ENCODE results near the gene TSPAN9.

The TSPAN9 gene

DNA sequence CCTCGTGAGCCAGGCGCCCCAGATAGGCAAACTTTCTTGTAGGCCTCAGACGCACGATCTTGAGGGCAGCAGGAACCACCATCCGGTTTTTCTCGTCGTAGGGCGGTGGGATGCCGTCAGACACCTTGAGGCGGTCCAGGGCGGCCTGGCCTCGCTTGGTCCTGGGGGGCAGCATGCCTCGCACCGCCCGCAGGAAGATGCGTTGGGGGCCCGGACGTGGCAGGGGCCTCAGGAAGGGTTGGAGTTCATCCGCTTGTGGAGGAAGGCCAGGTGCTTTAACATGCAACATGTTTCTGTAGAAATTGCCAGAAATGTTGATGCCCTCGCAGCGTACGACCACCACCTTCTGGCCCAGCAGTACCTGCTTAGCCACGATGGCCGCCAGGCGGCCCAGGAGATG is 5.5 kb upstream of the TSPAN9 start:
- Histone ChIP-seq H3K9ac (ENCODE audit: low read length) (no peak overlapping the region), H3K27me3 (ENCODE audit: control insufficient read depth, insufficient read depth, low read length) (no peaks in the 10 kb centered on the region), H3K4me1 (ENCODE audit: control insufficient read depth, insufficient read depth, low read length) (peaks cover 11% of the 10 kb centered on the region), H3K4me3 (ENCODE audit: low read length) (no peak overlapping the region), H3K27ac (ENCODE audit: low read depth, low read length) (no peak overlapping the region), H3K36me3 (ENCODE audit: control insufficient read depth, insufficient read depth, low read length) (no peaks in the 10 kb centered on the region)

DNA sequence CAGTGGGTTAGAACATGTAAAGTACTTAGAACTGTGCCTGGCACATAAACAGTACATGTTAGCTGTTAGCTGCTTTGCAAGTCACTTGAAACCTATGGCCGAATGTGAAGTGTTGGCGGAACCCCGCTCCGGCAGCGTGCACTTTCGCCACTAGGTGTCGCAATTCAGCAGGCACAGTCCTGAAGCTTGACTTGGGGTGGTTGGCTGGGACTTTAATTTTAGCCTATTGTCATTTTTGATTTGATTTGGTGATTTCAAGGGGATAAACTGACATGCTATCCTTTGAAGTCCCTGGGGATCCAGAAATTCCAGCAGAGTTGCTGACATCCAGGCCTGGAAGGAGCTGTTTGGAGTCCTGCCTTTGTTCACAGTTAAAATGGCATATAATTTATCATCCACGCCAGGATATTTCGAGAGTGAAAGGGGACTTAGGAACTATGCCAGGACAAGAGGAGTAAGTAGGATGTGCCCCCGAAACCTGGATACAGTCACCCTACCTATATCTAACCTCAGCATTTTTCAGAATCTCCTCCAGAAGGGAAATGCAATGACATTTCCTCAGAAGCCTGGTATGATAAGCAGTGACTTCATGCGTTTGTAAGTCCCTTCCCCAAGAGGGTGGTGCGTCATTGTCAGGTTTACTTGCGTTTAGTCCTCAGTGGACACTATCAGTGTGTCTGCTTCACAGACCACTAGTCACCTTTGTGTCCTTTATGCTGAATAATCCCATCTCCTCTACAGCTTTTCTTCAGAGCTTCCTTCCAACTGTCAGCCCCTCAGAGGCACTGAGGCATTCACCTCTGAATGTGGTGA is 3.5 kb upstream of the TSPAN9 start:
- Histone ChIP-seq H3K36me3 (ENCODE audit: control insufficient read depth, insufficient read depth, low read length) (no peaks in the 10 kb centered on the region), H3K9ac (ENCODE audit: low read length) (no peak overlapping the region), H3K27ac (ENCODE audit: low read depth, low read length) (no peak overlapping the region), H3K4me3 (ENCODE audit: low read length) (no peak overlapping the region), H3K27me3 (ENCODE audit: control insufficient read depth, insufficient read depth, low read length) (no peaks in the 10 kb centered on the region), H3K4me1 (ENCODE audit: control insufficient read depth, insufficient read depth, low read length) (peaks cover 11% of the 10 kb centered on the region)

DNA sequence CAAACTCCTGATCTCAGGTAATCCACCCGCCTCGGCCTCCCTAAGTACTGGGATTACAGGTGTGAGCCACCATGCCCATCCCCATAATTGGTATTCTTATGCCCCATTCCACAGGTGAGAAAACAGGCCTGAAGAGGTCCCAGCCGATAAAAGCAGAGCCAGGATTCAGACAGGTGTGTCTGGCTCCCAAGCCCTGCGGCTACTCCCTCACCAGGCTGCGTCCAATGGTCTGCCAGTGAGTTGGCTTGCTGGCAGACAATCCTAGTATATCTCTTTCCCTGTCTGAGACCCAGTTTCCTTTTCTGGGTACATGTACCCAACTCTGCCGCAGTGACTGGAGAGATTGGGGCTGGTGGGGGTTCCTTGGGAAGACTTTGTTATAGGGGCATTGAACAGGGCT is 1.9 kb upstream of the TSPAN9 start:
- Histone ChIP-seq H3K4me1 (ENCODE audit: control insufficient read depth, insufficient read depth, low read length) (peaks cover 6% of the 10 kb centered on the region), H3K27me3 (ENCODE audit: control insufficient read depth, insufficient read depth, low read length) (no peaks in the 10 kb centered on the region), H3K9ac (ENCODE audit: low read length) (no peak overlapping the region), H3K27ac (ENCODE audit: low read depth, low read length) (no peak overlapping the region), H3K4me3 (ENCODE audit: low read length) (no peak overlapping the region), H3K36me3 (ENCODE audit: control insufficient read depth, insufficient read depth, low read length) (no peaks in the 10 kb centered on the region)

DNA sequence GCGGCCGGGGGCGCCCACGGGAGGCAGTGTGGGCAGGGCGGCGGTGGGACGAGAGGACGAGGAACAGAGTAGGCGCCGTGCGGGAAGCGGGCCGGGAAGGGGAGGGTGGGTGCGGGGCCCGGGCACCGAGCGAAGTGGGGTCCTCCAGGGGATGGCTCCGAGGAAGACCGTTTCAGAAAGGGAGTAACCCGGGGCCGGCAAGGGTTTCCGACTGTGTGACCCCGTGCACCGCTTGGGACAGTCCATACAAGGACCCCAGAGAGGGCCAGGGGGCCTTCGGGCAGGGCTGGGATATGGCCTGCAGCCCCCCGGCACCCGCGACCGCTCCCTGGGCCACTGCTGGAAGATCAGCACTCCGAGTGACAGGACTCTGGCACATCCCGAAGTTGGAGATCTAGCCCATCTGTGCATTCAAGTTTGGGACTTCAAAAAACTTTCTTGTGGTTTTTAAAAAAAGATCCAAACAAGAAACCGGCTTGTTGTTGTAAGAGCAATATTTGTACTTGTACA is 448 bp downstream of the TSPAN9 start:
- Histone ChIP-seq H3K4me1 (ENCODE audit: control insufficient read depth, insufficient read depth, low read length) (peaks cover 6% of the 10 kb centered on the region), H3K27me3 (ENCODE audit: control insufficient read depth, insufficient read depth, low read length) (no peaks in the 10 kb centered on the region), H3K4me3 (ENCODE audit: low read length) (peak overlapping the region; percentile 78), H3K36me3 (ENCODE audit: control insufficient read depth, insufficient read depth, low read length) (no peaks in the 10 kb centered on the region), H3K27ac (ENCODE audit: low read depth, low read length) (peak overlapping the region; percentile 51), H3K9ac (ENCODE audit: low read length) (peak overlapping the region; percentile 34)

DNA sequence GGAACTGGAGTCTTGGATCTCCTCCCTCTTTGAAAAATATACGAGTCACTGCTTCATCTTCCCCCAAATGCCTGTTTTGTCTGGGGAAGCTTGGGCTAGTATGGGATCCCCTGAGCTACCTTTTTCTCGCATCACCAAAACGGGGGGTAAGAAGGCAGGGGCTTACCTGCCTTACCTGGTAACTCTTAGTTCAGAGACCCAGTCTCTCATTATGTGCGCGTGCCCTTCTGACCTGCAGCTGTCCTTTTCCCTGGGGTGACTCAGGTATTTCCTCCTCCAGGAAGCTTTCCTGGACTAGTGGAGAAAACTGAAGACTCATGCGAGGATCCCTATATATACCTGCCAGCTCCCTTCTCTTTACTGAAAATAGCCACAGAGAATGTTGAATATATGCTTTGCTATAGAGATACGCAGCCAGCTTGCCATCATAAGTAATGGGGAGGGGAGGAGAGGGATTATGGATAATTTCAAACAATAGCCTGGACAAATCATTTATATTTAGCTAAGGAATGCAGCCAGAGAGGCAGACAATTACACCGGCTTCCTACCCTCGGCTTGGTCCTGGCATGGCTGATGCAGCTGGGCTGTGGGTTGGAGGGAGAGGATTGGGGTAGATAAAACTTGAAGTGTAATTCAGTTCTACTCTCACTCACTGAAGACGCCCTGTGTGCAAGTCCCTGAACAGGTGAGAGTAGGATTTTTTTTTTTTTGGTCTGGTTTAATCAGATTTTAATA is 1.1 kb downstream of the TSPAN9 start:
- Histone ChIP-seq H3K4me3 (ENCODE audit: low read length) (peak overlapping the region; percentile 78), H3K9ac (ENCODE audit: low read length) (no peak overlapping the region), H3K27ac (ENCODE audit: low read depth, low read length) (no peak overlapping the region), H3K4me1 (ENCODE audit: control insufficient read depth, insufficient read depth, low read length) (peaks cover 4% of the 10 kb centered on the region), H3K36me3 (ENCODE audit: control insufficient read depth, insufficient read depth, low read length) (no peaks in the 10 kb centered on the region), H3K27me3 (ENCODE audit: control insufficient read depth, insufficient read depth, low read length) (no peaks in the 10 kb centered on the region)

DNA sequence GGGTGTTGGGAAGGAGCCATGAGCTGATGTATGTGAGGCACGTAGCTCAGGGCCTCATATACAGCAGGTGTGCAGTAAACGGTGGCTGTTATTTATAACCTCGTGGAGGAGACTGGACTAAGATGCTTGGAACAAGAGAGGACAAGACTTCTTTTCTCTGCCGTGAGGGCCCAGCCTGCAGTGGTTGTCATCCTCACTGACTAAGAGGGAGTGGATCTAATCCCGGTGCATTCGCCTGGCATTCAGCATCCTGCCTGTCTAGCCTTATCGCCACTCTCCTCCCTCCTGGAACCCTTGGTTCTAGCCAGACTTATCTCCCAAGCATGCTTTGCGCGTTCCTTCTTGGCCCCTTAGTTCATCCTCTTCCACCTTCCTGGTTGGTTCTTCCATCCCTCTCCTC is 3.9 kb downstream of the TSPAN9 start:
- H3K27me3 ChIP-seq (ENCODE audit: control insufficient read depth, insufficient read depth, low read length) = no peaks in the 10 kb centered on the region
- peaks cover 3% of the 10 kb centered on the region for H3K4me1 ChIP-seq (ENCODE audit: control insufficient read depth, insufficient read depth, low read length)
- H3K27ac ChIP-seq (ENCODE audit: low read depth, low read length) = no peak overlapping the region
- no peak overlapping the region for H3K9ac ChIP-seq (ENCODE audit: low read length)
- H3K36me3 ChIP-seq (ENCODE audit: control insufficient read depth, insufficient read depth, low read length) = no peaks in the 10 kb centered on the region
- no peak overlapping the region for H3K4me3 ChIP-seq (ENCODE audit: low read length)

DNA sequence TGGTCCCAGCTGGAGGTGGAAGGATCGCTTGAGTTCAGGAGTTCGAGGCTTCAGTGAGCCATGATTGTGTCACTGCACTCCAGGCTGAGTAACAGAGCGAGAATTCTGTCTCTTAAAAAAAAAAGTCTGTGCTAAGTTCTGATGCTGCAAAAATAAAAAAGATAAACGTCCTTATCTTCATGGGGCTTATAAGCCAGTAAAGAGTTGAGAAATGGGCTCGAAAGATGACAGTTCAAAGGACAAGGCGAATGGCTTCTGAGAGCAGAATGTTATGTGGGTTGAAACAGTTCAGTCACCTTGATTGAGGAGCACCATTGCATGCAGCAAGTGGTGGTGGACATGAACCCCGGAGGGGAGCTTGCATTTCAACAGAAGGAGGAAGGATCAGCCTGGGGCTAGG is 4.7 kb downstream of the TSPAN9 start:
- no peak overlapping the region for H3K27ac ChIP-seq (ENCODE audit: low read depth, low read length)
- H3K4me1 ChIP-seq (ENCODE audit: control insufficient read depth, insufficient read depth, low read length) = no peaks in the 10 kb centered on the region
- no peak overlapping the region for H3K9ac ChIP-seq (ENCODE audit: low read length)
- H3K36me3 ChIP-seq (ENCODE audit: control insufficient read depth, insufficient read depth, low read length) = no peaks in the 10 kb centered on the region
- no peak overlapping the region for H3K4me3 ChIP-seq (ENCODE audit: low read length)
- no peaks in the 10 kb centered on the region for H3K27me3 ChIP-seq (ENCODE audit: control insufficient read depth, insufficient read depth, low read length)

DNA sequence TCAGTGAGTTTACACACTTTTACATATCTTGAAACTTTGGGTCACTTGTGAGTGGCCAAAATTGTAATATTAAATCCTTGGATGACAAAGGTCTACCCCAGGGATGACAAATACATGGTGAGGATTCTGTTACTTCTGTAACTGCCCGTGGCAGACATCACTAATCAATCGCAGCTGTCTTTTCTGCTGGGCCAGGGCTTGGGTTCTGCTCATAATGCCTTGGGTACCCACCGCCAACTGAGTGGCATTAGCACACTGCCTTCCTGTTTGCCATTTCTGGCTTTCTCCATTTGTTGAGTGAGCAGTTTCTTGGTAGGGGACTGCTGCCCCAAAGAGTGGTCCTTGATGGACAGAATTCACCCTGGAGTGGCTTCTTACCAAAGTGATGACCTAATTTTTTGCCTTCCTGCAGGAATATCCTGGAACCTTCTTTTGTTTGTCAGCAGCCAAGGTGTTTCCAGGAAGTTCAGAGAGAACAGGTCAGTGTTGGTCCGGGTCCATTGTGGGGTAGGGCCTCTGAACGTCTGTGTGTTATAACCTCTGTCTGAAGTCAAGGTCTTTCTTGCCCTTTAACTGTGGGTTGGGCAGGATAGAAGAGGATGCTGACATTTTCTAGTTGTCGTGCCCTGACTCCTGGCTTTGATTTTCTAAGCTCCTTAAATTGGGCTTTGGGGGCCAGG is 6.2 kb downstream of the TSPAN9 start:
- no peaks in the 10 kb centered on the region for H3K36me3 ChIP-seq (ENCODE audit: control insufficient read depth, insufficient read depth, low read length)
- H3K27me3 ChIP-seq (ENCODE audit: control insufficient read depth, insufficient read depth, low read length) = no peaks in the 10 kb centered on the region
- H3K4me1 ChIP-seq (ENCODE audit: control insufficient read depth, insufficient read depth, low read length) = no peaks in the 10 kb centered on the region
- no peak overlapping the region for H3K4me3 ChIP-seq (ENCODE audit: low read length)
- H3K9ac ChIP-seq (ENCODE audit: low read length) = no peak overlapping the region
- no peak overlapping the region for H3K27ac ChIP-seq (ENCODE audit: low read depth, low read length)

DNA sequence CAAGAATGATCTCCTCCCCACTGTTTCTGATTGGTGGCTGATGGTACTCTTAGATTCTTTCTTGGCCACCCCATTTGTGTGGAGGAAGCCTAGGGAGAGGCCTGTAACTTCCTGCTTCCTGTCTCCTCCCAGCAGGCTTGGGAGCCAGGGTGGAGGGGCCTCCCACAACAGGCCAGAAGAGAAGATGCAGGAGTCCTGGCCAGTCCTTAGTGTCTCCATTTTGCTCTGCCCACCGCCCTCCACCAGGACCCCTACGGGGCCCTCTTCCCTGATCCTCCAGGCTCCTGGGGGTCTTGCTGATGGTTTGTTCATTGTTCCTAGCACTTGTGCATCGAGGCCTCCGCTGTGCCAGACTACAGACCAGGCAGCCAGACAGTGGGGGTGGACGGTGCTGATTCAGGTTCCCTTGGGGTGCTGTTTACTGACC is 6.8 kb downstream of the TSPAN9 start:
- H3K27ac ChIP-seq (ENCODE audit: low read depth, low read length) = no peak overlapping the region
- no peaks in the 10 kb centered on the region for H3K4me1 ChIP-seq (ENCODE audit: control insufficient read depth, insufficient read depth, low read length)
- H3K27me3 ChIP-seq (ENCODE audit: control insufficient read depth, insufficient read depth, low read length) = no peaks in the 10 kb centered on the region
- no peak overlapping the region for H3K4me3 ChIP-seq (ENCODE audit: low read length)
- H3K36me3 ChIP-seq (ENCODE audit: control insufficient read depth, insufficient read depth, low read length) = no peaks in the 10 kb centered on the region
- no peak overlapping the region for H3K9ac ChIP-seq (ENCODE audit: low read length)

DNA sequence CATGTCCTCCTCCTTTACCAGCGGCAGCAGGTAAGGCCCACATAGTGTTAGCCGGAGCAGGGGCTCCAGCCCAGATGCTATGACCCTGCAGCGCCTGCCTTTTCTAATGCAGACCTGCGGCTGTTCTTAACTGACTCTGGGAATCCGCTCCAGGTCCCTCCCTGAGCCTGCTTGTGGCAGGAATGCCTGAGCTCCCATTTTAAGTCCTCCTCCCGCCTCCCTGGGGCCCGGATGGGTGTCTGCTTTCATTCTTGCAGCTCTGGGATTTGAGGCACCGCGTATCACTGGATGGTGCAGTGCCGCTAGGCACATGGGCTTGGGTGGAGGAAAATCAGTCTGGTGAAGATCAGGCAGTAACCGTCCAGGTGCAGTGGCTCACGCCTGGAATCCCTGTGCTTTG is 7.6 kb downstream of the TSPAN9 start:
- H3K4me1 ChIP-seq (ENCODE audit: control insufficient read depth, insufficient read depth, low read length) = no peaks in the 10 kb centered on the region
- H3K27me3 ChIP-seq (ENCODE audit: control insufficient read depth, insufficient read depth, low read length) = no peaks in the 10 kb centered on the region
- no peak overlapping the region for H3K9ac ChIP-seq (ENCODE audit: low read length)
- H3K36me3 ChIP-seq (ENCODE audit: control insufficient read depth, insufficient read depth, low read length) = no peaks in the 10 kb centered on the region
- no peak overlapping the region for H3K27ac ChIP-seq (ENCODE audit: low read depth, low read length)
- no peak overlapping the region for H3K4me3 ChIP-seq (ENCODE audit: low read length)

DNA sequence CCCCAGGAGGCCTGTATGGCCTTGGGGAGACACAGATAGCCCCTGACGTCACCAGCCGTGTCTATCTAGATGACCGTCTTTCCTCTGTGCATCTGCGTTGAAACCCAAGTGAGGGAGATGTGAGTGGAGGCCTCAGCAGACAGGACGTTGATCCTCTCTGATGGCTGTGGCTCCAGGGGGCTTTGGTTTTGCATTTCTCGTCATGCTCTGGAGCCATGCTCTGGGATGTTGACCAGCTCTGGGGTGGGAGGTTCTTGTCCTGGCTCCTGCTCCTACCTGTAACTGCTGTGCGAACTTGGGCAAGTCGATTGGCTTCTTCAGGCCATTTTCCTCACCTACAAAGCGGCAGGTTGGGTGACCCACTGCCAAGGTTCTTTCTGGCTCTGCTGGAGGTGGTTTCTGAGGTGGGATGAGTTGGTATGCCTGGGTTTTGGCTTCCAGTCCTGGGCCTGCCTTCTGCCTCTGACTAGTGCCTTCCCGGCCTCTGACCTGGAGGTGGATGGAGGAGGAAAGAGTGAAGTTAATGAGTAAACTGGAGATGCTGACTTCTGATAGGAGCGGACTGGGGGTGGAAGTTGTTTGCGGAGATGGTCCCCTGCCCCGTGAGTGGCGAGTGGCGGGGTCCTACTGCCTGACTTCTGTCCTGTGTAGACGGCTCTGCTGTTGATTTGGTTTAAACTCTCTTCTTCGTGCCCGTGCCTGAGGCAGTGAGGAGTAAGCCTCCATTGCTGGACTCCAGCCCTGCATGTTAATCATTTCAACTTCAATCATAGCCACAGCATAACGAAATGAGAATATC is 8.4 kb downstream of the TSPAN9 start:
- no peaks in the 10 kb centered on the region for H3K4me1 ChIP-seq (ENCODE audit: control insufficient read depth, insufficient read depth, low read length)

DNA sequence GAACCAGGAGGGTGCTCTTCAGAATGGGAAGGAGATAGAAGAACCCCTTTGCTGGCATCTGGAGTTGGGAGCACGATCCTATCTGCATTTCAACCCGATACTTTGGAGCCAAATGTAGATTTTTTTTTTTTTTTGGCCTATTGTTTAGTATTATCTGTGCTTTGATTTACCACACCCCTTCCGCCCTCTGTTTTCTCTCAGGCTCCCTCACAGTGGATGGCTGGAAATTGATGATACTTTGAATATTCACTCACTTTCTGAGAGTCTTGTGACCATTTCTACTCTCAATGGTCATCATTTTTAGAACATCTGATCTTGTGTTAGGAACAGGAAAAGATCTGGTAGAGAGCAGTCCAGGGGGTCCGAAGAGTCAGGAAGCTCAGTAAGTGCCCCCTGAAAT is 9.0 kb downstream of the TSPAN9 start:
- H3K4me1 ChIP-seq (ENCODE audit: control insufficient read depth, insufficient read depth, low read length) = no peaks in the 10 kb centered on the region
- H3K4me3 ChIP-seq (ENCODE audit: low read length) = no peak overlapping the region
- H3K9ac ChIP-seq (ENCODE audit: low read length) = no peak overlapping the region
- H3K36me3 ChIP-seq (ENCODE audit: control insufficient read depth, insufficient read depth, low read length) = no peaks in the 10 kb centered on the region
- H3K27me3 ChIP-seq (ENCODE audit: control insufficient read depth, insufficient read depth, low read length) = no peaks in the 10 kb centered on the region
- H3K27ac ChIP-seq (ENCODE audit: low read depth, low read length) = no peak overlapping the region

More for the DNA sequence above, 8.4 kb downstream of the TSPAN9 start:
- Histone ChIP-seq H3K27me3 (ENCODE audit: control insufficient read depth, insufficient read depth, low read length) (no peaks in the 10 kb centered on the region), H3K9ac (ENCODE audit: low read length) (no peak overlapping the region), H3K27ac (ENCODE audit: low read depth, low read length) (no peak overlapping the region), H3K4me3 (ENCODE audit: low read length) (no peak overlapping the region), H3K36me3 (ENCODE audit: control insufficient read depth, insufficient read depth, low read length) (no peaks in the 10 kb centered on the region)
